ENCODE data around the gene CCDC88B. TPM values are rescaled to one million over a fixed set of nuclear protein-coding genes. Genes with fewer than 3 reads are reported as not detected.

Gene CCDC88B
- polyA plus RNA-seq, 1 donor from 2014 or later: 1.3 TPM

- TF ChIP-seq POLR2AphosphoS5 (IDR thresholded peaks at IDR 0.05) (no peak), RAD21 (conservative IDR thresholded peaks at IDR 0.05) (no peak), TAF1 (IDR thresholded peaks at IDR 0.05; ENCODE audit: low read depth) (no peak), EZH2 (IDR thresholded peaks at IDR 0.05; ENCODE audit: borderline replicate concordance, insufficient read depth, low read length, poor library complexity, severe bottlenecking) (no peak), MXI1 (conservative IDR thresholded peaks at IDR 0.05; ENCODE audit: poor library complexity, severe bottlenecking) (no peak), SMC3 (conservative IDR thresholded peaks at IDR 0.05; ENCODE audit: poor library complexity) (no peak), REST (IDR thresholded peaks at IDR 0.05; ENCODE audit: borderline replicate concordance) (no peak), EP300 (conservative IDR thresholded peaks at IDR 0.05; ENCODE audit: poor library complexity, severe bottlenecking) (no peak)
- H2AFZ ChIP-seq (ENCODE audit: low read depth, low read length): no peak overlapping the region
- H3K79me2 ChIP-seq (replicated peaks; ENCODE audit: insufficient read depth, low read length): no peaks in the 10 kb centered on the region
Measured at GRCh38 chr11:64401775-64402174, 61.8 kb downstream of the CCDC88B start.

GRCh38 chr11:64403106-64403505 lies 63.1 kb downstream of the CCDC88B start:
- Histone ChIP-seq H3K27ac (ENCODE audit: low read length) (no peak overlapping the region), H3K9me3 (ENCODE audit: low read length) (no peaks in the 10 kb centered on the region), H3K4me2 (ENCODE audit: low read length) (no peak overlapping the region), H3K27me3 (ENCODE audit: insufficient read depth, low read depth, low read length) (no peaks in the 10 kb centered on the region), H3K4me3 (ENCODE audit: low read length) (no peak overlapping the region), H3K79me2 (replicated peaks; ENCODE audit: insufficient read depth, low read length) (no peaks in the 10 kb centered on the region), H3K9ac (ENCODE audit: low read length) (no peak overlapping the region), H3K9me2 (ENCODE audit: insufficient read depth, low read length) (no peaks in the 10 kb centered on the region), H3F3A (ENCODE audit: insufficient read depth, low read length, poor library complexity, severe bottlenecking) (no peaks in the 10 kb centered on the region), H2AFZ (ENCODE audit: low read depth, low read length) (no peak overlapping the region), H4K20me1 (ENCODE audit: insufficient read depth) (no peaks in the 10 kb centered on the region), H3K36me3 (ENCODE audit: insufficient read depth, low read length) (no peaks in the 10 kb centered on the region)
- TF ChIP-seq MXI1 (conservative IDR thresholded peaks at IDR 0.05; ENCODE audit: poor library complexity, severe bottlenecking) (no peak), CTCF (IDR thresholded peaks at IDR 0.05; ENCODE audit: poor library complexity, severe bottlenecking) (no peak), POLR2AphosphoS5 (IDR thresholded peaks at IDR 0.05) (no peak), EP300 (conservative IDR thresholded peaks at IDR 0.05; ENCODE audit: poor library complexity, severe bottlenecking) (no peak), REST (IDR thresholded peaks at IDR 0.05; ENCODE audit: borderline replicate concordance) (no peak)

More at GRCh38 chr11:64401775-64402174, 61.8 kb downstream of the CCDC88B start:
- Histone ChIP-seq H3K4me3 (ENCODE audit: low read length) (no peak overlapping the region), H3K27ac (ENCODE audit: low read length) (no peak overlapping the region), H3F3A (ENCODE audit: insufficient read depth, low read length, poor library complexity, severe bottlenecking) (no peaks in the 10 kb centered on the region), H3K4me2 (ENCODE audit: low read length) (no peak overlapping the region), H3K9me2 (ENCODE audit: insufficient read depth, low read length) (no peaks in the 10 kb centered on the region), H3K9ac (ENCODE audit: low read length) (no peak overlapping the region), H3K36me3 (ENCODE audit: insufficient read depth, low read length) (no peaks in the 10 kb centered on the region), H3K9me3 (ENCODE audit: low read length) (no peaks in the 10 kb centered on the region), H4K20me1 (ENCODE audit: insufficient read depth) (no peaks in the 10 kb centered on the region), H3K27me3 (ENCODE audit: insufficient read depth, low read depth, low read length) (no peaks in the 10 kb centered on the region)

Data from neural cell (in vitro differentiated cells).